Body of pancreas (tissue), 4 donors: ENCODE measurements around the gene ISG20L2.

Experiments used
- CTCF ChIP-seq, 7 experiments: fragments of 450-650 bp in 4 of 7; fragments of 200-600 bp in 3 of 7; sonication (generic) in 3 of 7; IDR thresholded peaks; one replicate each; pipeline ENCODE4 v1.5.1; 2016 to 2019; ENCODE audit warnings: antibody characterized with exemption in 7 of 7
- POLR2A ChIP-seq, 3 donors: fragments of 450-650 bp; IDR thresholded peaks; one replicate each; pipeline ENCODE4 v1.6.1; 2016; ENCODE audit warnings: antibody characterized with exemption in 3 of 3, mild to moderate bottlenecking in 2 of 3

GRCh38 chr1:156677616-156678596, 50.7 kb downstream of the ISG20L2 start:
- TF ChIP-seq CTCF (IDR thresholded peaks at IDR 0.05) (peak; percentile 39 to 77 (median 68)), POLR2A (IDR thresholded peaks at IDR 0.05) (no peak)
